Measurements from ENCODE around the gene DDX39A.

DDX39A gene

GRCh38 chr19:14395710-14396336 is 23.3 kb downstream of the DDX39A start:
- TF ChIP-seq POLR2A (IDR thresholded peaks at IDR 0.05; ENCODE audit: low read depth, low read length) = no peak
- DNase-seq (ENCODE audit: insufficient read length, low spot score) (no peak), FAIRE-seq (no peak)

GRCh38 chr19:14395262-14395661 is 23.9 kb downstream of the DDX39A start:
- TF ChIP-seq POLR2A (IDR thresholded peaks at IDR 0.05; ENCODE audit: low read depth, low read length) = no peak
- DNase-seq (ENCODE audit: insufficient read length, low spot score) (no peak), FAIRE-seq (no peak)

GRCh38 chr19:14394167-14394566 is 25.0 kb downstream of the DDX39A start:
- DNase-seq (ENCODE audit: insufficient read length, low spot score) (no peak), FAIRE-seq (no peak)
- no peak for TF ChIP-seq POLR2A (IDR thresholded peaks at IDR 0.05; ENCODE audit: low read depth, low read length)

- FAIRE-seq (no peak), DNase-seq (ENCODE audit: insufficient read length, low spot score) (no peak)
- TF ChIP-seq POLR2A (IDR thresholded peaks at IDR 0.05; ENCODE audit: low read depth, low read length) = no peak
Measured at GRCh38 chr19:14393329-14393728, 25.8 kb downstream of the DDX39A start.

- no peak for DNase-seq (ENCODE audit: insufficient read length, low spot score)
- TF ChIP-seq POLR2A (IDR thresholded peaks at IDR 0.05; ENCODE audit: low read depth, low read length) = no peak
- FAIRE-seq = no peak
Measured at GRCh38 chr19:14391156-14391821, 27.9 kb downstream of the DDX39A start.

- DNase-seq (ENCODE audit: insufficient read length, low spot score) = no peak
Measured at GRCh38 chr19:14390548-14390947, 28.6 kb downstream of the DDX39A start.

GRCh38 chr19:14385492-14385891 is 33.6 kb downstream of the DDX39A start:
- no peak for FAIRE-seq
- no peak for TF ChIP-seq POLR2A (IDR thresholded peaks at IDR 0.05; ENCODE audit: low read depth, low read length)
- DNase-seq (ENCODE audit: insufficient read length, low spot score) = no peak

More at GRCh38 chr19:14390548-14390947, 28.6 kb downstream of the DDX39A start:
- FAIRE-seq = no peak
- TF ChIP-seq POLR2A (IDR thresholded peaks at IDR 0.05; ENCODE audit: low read depth, low read length) = no peak

- no peak for FAIRE-seq
- TF ChIP-seq POLR2A (IDR thresholded peaks at IDR 0.05; ENCODE audit: low read depth, low read length) = no peak
- peak; percentile 71 for DNase-seq (ENCODE audit: insufficient read length, low spot score)
Measured at GRCh38 chr19:14383661-14384555, 35.2 kb downstream of the DDX39A start.

- TF ChIP-seq POLR2A (IDR thresholded peaks at IDR 0.05; ENCODE audit: low read depth, low read length) = no peak
- DNase-seq (ENCODE audit: insufficient read length, low spot score) (no peak), FAIRE-seq (no peak)
Measured at GRCh38 chr19:14381689-14382474, 37.3 kb downstream of the DDX39A start.

GRCh38 chr19:14379294-14380065 is 39.7 kb downstream of the DDX39A start:
- no peak for TF ChIP-seq POLR2A (IDR thresholded peaks at IDR 0.05; ENCODE audit: low read depth, low read length)
- FAIRE-seq (no peak), DNase-seq (ENCODE audit: insufficient read length, low spot score) (no peak)

GRCh38 chr19:14378890-14379289 is 40.3 kb downstream of the DDX39A start:
- no peak for FAIRE-seq
- TF ChIP-seq POLR2A (IDR thresholded peaks at IDR 0.05; ENCODE audit: low read depth, low read length) = no peak

GRCh38 chr19:14377883-14378328 is 41.2 kb downstream of the DDX39A start:
- DNase-seq (ENCODE audit: insufficient read length, low spot score) = no peak
- no peak for TF ChIP-seq POLR2A (IDR thresholded peaks at IDR 0.05; ENCODE audit: low read depth, low read length)
- FAIRE-seq = no peak

More at GRCh38 chr19:14378890-14379289, 40.3 kb downstream of the DDX39A start:
- no peak for DNase-seq (ENCODE audit: insufficient read length, low spot score)

Data from H54 (cell line).